Right renal cortex interstitium (tissue), 3 donors: Measurements from ENCODE around the gene NACC2. TPM values are rescaled to one million over a fixed set of nuclear protein-coding genes. Genes with fewer than 3 reads are reported as not detected.
"Not testable (repeated sequence)": the region's sequence is repeated elsewhere in the genome, so short reads cannot be mapped to it uniquely, and the experiment has no call there.

Experiments
- DNase-seq, 3 donors: peaks; one replicate each; pipeline ENCODE4 v3.0.0-alpha.2; 2013; ENCODE audit warnings: low read depth in 3 of 3, low spot score in 2 of 3
- polyA plus RNA-seq, 3 donors: library from polyadenylated mRNA; unstranded; fragments of 120-200 nt; gene quantifications; one replicate each; pipeline ENCODE4 v1.2.1, GENCODE V29; 2013; ENCODE audit not compliant: insufficient read length in 3 of 3

Gene NACC2
- polyA plus RNA-seq, 3 donors = 7.1 to 7.8 (median 7.2) TPM

DNA sequence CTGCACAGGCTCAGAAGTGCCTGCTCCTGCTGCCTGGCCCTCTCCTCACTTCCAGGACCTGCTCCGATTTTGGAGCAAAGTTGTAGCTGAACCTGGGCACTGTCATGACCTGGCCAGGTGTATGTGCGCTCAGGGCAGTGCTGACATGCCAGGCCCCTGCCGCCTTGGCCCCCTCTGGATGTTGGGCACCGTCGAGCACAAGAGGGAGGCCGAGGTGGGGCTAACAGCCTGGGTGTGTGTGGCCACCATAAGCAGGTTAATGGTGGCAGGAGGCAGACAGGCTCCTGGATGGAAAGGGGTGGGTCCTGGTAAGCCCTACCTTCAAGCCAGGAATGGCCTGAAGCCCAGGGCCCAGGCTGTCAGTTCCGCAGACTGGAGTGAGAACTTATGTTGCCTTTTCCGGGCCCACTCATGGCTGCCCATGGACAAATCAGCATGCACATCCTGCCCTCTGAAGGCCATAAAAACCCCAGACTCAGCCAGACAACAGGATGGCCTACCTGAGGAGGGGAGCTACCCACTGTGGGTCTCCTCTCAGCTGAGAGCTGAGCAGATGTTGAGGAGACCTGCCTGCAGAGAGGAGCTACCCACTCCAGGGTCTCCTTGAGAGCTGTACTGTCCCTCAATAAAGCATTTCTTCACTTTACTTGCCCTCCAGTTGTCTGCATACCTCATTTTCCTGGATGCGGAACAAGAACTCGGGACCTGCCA, 66.2 kb downstream of the NACC2 start:
- DNase-seq = no peak

GRCh38 chr9:136026943-136027289, 68.2 kb downstream of the NACC2 start:
- DNase-seq = not testable (repeated sequence)

GRCh38 chr9:136026266-136026942, 68.7 kb downstream of the NACC2 start:
- DNase-seq = no peak

GRCh38 chr9:136025481-136025880, 69.6 kb downstream of the NACC2 start:
- no peak for DNase-seq

DNA sequence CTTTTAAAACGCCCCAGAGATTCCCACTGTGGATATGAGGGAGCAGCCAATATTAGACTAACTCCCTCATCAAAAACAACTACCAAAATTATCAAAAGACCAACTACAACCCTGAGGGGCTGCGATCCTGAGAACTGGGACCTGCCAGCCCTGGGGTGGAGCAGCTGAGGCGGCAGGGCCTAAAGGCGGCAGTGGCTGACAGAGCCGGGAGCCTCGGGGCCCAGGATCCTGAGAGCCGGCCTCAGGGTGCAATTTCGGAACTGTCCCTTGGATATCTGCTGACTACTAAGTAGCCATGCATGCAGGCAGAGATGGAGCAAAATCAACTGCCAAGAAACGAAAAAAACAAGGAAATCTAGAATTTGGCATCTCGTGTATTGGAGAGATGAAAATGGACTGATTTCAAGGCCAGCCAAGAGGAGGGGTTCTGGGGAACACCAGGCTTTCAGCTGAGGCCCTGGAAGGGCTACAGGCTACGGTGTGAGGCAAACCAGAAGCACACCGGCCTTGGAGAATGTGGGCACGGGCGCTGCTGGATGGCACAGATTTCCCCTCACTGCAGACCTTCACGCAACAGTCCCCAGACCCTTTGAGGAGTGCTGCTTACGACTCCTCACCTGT, 70.3 kb downstream of the NACC2 start:
- DNase-seq = no peak

- no peak for DNase-seq
Observed at GRCh38 chr9:136024286-136024685, 70.8 kb downstream of the NACC2 start.

DNA sequence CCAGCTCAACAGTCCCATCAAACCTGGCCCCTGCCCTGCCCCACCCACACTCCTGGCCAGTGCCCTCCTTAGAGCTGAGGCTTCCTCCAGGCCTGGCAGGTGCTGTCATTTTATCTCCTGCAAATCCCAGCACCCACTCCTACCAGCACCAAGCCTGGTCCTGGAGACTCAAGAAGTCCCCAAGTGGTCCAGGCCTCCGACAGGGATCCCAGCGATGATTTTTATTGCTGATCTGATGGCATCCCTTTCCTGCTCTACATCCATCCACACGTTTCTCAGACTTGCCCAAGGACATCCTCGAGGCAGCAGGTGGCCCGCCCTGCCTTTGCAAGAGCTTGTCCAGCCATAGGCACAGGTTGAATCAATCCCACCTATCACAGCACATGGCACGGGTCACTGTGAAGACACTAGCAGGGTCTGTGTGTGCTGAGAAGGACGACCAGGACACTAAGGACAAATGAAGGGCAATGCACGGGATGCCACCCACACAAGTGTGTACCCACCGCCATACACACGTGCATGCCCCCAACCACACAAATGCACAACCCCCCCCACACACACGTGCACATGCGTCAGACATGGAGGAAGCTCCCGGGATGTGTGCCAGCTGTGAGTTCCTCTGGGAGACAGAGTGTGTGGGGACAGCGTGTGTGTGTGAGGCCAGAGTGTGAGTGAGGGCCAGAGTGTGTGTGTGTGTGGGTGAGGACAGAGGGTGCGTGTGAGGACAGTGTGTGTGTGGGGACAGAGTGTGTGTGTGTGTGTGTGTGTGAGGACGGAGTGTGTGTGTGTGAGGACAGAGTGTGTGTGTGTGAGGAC, 71.5 kb downstream of the NACC2 start:
- DNase-seq = no peak

DNA sequence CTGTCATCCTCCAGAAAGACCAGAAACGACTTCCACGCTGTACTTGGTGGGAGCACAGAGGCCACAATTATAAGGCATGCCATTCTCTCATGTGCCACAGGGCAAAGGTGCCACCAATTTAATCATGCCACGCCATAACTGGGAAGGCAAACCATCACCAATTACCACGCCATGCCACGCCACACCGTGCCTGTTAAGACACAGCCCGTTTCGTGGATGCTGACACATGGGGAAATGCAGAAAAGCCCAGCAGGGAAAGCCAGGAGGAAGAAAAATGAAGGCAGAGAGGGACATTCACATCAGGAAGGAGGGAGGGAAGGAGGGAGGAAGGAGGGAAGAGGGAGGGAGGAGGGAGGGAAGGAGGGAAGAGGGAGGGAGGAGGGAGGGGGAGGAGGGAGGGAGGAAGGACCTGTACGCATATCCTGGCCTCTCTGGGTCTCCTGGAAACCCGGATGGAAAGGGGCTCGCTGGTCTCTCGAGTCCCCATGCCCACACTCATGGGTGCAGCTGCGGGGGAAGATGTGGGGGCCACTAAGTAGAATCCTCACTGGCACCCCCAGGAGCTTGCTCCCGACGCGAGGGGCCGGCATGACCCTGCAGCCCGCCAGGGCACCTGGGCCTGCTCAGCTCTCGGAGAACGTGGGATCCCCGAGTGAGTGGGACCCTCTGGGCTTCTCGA, 72.2 kb downstream of the NACC2 start:
- DNase-seq = no peak

DNA sequence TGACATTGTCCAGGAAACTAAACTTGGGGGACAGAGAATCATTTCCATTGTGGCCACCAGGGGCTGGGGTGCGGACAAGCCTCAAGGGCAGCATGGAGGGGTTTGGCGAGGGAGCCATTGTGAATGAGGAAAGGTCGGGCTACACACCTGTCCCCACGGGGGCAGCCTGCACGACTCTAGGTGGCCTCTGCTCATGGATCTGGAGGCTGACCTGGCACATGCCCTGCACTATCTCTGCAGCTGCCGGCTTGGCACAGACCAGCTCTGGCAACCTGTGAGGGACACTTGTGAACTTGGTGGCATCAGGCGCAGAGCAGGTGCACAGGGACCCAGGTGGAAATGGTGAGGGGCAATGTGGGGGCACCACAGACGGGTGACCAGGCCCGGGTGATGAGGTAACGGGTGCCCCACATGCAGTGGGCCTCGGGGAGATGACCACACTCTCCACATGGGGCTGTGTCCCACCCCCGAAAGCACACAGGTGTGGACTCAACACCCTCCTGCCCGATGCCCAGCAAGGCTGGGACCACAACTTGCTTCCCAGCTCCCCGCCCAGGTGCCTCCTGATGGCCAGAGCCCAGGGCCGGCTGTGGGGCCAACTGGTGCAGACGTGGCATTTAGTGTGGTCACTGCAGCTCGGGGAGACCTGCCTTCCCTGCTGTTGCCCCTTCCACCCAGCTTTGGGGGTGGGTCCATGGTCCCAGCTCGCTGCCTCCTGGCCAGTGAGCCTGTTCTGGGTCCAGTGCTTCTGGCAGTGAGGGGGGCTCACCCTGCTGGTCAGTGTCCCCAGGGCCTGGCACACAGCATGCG, 73.0 kb downstream of the NACC2 start:
- DNase-seq = no peak

DNA sequence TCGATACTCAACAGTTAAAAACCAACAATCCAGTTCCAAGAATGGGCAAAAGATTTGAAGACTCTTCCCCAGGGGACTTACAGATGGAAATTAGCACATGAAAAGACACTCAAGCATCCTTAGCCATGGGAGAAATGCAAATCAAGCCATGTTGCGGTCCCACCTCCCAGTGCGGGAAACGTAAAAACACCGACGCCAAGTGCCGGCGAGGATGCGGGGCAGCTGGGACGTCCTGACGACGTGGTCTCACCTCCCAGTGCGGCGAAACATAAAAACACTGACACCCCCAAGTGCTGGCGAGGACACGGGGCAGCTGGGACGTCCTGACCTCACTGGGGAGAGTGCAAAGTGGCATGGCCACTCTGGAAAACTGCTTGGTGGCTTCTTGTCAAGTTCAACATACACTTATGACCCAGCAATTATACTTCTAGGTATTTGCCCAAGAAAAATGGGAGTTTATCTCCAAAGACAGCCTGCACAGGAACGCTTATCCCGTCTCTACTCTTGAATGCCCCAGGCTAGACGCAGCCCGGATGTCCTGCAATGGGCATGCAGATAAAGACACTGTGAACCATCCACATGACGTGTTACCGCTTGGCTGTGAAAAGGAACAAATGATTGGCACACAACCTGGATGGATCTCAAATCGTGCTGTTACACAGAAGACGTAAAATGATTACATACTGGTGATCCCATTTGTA, 73.8 kb downstream of the NACC2 start:
- no peak for DNase-seq

GRCh38 chr9:136020671-136021070, 74.4 kb downstream of the NACC2 start:
- DNase-seq = no peak

DNA sequence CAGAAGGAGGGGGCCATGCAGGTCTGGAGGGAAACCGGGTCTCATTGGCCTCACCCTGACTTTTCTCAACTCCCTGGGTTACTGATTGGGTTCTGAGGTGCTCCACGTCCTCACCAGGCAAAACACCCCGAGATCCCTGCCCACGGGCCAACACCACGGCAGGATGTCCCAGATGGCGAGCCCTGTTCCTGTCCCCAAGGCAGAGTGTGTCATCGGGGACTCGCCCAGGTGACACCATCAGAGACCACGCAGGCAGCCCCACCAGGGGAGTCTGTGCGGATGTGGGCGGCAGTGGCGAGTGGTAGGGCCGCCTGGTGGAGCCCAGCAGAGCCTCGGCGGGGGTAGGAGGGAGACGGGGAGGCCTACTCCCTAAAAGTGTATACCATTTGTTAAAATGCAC, 74.9 kb downstream of the NACC2 start:
- DNase-seq = no peak

DNA sequence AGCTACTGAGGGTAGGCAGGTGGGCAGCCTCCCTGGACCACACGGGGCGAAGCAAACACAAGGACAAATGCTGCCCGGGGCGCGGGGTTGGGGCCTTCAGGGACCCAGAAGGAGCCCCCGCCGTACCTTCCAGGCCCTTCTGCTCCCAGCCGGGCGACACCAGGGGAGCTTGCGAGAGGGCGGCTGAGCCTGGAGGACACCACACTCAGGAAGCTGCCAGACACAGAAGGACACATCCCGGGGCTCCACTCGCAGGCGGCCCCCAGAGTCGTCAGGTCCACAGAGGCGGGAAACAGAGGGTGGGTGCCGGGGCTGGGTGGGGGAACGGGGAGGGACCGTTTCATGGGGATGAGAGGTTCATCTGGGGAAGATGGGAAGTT, 75.4 kb downstream of the NACC2 start:
- DNase-seq = no peak

DNA sequence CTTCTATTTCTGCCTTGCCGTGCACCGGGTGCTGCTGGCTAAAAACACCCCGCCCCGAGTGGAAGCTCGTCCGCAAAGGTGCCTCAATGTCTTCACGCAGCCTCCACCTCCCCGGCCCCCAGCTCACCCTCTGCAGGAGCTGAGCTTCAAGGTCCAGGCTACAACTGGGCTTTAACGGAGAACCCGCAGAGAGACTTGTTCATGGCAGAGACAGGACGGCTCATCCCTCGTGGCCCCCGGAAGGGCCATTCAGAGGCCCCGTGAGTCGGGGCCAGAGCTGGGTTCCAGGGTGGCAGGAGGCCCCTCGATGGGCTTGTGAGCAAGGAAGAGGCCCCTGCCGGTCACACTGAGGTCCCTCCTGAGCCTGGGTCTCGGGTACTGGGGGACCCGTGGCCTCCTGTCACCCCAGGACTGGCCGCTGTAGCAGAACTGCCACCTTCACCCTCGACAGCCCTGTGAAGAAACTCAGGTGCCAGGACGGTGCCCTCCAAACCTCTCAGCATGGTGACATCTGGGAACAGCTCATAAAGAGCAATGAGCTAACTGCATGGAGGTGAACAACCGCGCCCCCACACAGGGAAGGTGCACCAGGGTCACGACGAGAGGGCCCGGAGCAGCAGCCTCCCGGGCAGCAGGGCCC, 75.9 kb downstream of the NACC2 start:
- no peak for DNase-seq

DNA sequence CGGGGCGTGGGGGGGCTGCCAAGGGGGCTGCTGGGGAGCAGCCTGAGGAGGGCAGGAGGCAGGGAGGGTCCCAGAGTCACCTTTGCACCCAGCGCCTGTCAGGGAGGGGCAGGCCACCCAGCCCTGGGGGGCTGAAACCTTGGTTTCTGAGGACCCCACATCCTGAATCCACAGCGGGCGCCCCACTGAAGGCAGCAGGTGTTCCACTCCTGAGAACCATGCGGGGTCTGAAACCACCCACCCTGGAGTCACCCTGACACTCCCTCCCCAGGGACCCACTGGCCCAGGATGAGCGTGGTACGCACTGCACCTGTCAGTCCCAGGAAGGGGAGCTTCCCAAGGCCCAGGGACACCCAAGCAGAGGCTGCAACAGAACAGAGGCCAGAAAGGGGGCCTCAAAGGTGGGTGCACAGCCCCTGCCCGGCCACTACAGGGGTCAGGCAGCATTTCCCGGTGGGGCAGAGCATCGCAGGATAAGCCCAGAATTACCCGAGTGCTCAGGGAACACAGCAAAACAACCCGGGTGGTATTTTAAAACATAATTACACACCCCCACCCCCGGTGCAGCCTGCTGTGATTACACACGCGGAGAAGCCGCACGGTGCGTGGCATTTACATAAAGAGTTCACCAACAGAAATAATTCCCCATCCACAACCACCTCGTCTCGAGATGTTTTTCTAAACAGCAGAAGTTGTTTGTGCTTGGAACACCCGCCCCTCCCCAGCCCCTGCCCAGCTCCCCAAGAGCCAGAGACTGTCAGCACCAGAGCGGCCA, 76.6 kb downstream of the NACC2 start:
- DNase-seq = no peak

DNA sequence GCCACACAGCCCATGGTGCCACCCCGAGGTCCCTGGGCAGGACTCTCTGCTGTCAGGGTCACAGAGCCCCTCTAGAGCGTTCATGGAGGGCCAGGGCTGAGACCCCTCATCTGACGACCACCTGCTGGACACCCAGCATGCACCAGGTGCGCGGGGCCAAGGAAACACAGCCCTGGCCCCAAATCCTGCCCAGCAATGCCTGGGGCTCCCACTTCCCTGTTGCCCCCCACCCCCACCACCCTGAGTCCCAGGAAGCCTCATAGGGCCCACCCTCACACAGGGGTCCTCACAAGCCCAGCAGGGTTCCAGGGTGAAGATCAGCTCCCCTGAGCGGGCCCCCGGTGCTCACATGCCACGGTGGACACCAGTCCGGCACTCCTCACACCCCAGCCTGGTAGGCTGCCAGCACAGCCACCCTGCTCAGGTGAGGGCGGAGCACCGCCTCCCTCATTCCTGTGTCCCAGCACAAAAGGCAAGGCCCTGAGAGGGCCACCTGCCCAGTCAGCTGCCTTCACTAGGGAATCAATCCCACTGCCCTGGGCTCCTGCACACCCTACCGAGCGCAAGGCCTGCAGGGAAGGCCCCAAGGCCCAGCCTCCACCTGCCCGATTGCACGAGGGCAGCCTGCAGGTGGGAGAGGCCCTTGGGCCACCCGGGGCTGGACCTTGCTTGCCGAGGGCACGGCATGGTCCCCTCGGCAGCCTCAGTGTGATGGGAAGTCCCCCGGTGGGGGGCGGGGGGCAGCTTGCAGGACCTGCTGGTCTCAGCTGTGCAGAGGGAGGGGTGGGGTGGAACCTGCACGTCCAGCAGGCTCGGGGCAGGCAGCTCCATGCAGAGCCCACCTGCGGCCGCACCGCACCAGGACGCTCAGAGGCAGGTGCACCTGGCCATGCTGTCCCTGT, 77.5 kb downstream of the NACC2 start:
- no peak for DNase-seq
